HG02571 (cell line): ENCODE data around the gene PTPRT.

Source experiments
- ATAC-seq: cut with Tn5 transposase; IDR thresholded peaks from one replicate; pipeline ENCODE4 v1.9.1; 2021; ENCODE audit warnings: mild to moderate bottlenecking, moderate library complexity; ENCODE audit not compliant: unreplicated experiment

PTPRT gene

DNA sequence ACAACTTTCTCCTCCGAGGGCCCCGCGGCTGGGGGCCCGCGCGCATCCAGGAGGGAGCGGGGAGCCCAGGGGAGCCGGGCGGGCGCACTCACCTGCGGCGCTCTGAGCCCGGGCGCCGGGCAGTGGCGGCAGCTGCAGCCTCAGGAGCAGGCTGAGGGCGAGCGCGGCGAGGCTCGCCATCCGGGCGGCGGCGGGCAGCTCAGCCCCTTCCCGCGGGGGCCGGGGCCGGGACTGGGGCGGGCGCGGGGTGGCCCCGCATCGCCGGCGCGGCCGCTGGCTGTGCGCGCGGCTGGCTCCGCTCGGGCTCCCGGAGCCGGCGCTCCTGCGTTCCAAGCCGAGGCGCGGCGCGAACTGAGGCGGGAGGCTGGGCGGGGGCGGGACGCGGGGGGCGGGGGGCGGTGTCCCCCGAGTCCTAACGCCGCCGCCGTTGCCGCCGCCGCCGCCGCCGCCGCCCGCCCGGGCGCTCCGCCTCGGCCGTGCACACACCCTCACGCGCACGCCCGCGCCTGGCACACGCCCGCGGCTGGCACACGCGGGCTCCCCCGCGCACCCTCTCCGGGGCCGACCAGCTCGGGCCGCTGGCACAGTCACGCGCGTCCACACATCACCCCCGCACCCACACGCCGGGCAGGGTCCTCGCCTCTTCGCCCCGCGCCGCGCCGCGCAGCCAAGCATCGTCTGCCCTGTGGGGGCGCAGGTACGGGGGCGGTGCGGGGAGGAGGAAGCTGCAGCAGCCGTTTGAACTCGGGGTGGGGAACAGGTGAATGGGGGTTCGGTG is at the start of gene PTPRT:
Gene PTPRT, minus strand, starts transcription at position 353 of the 778 bp plus-strand sequence. Its CDS starts 173 bp downstream, at position 180.
- ATAC-seq, result no peak

GRCh38 chr20:43238833-43239232 is 49.1 kb upstream of the PTPRT start:
- ATAC-seq, result no peak

- no peak for ATAC-seq
Measured at GRCh38 chr20:43238266-43238665, 48.6 kb upstream of the PTPRT start.

DNA sequence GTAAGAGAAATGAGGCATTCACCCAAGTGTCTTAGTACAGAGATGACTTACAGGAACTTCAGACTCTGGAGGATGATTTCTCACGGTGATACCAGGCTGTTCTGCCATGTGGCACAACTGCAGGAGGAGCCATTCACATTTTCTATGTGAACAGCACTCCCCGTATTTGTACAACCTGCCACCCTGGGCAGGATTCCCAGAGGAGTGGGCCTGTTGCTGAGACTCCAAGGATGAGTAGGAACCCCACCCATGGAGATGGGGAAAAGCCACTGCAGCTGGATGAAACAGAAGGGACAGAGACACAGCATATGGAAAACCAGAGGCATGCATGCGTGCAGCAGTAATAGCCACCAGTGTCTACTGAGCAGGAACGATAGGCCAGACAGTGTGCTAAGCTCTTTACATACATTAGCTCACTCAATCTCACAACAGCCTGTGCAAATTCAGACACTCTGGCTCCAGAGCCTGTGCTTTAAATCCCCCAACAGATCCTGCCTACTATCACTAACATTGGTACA is 48.0 kb upstream of the PTPRT start:
- ATAC-seq, result no peak

- ATAC-seq, result no peak
Measured at GRCh38 chr20:43235998-43236397, 46.3 kb upstream of the PTPRT start.

DNA sequence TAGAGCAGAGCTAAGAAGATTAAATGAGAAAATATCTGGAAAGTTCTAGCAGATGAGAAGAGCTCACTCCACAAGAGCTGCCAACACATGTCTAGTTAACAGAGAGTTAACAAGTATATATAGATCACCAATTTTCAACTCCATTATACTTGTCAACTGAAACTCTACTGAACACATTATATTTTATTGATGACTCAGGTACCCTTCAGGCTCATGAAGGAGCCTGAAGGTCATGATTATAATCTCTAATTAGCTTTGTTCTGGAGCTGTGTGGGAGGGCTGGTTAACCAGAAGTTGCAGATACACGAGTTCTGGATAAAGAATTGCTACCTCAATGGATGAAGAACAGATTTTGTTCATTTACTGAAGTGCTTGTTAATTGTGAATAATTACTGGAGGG is 42.1 kb upstream of the PTPRT start:
- no peak for ATAC-seq

GRCh38 chr20:43229696-43230095 is 40.0 kb upstream of the PTPRT start:
- no peak for ATAC-seq

- no peak for ATAC-seq
Measured at GRCh38 chr20:43220612-43221011, 30.9 kb upstream of the PTPRT start.

DNA sequence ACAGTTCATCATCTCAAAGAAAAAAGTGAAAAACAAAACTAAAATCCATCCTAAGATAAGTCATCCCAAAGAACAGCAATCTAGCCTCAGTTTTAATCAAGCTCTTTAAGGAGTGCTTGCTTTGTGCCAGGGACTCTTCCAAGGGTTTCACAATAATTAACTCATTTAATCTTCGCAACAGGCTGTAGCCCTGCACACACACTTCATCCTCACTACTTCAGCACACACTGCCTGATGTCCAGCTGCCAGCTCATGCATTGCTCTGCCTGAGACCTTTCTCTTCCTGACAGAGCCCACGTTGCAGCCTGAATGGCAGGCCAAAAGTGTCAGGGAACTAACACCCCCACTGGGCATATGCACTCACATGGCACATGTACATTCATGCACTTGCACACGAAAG is 21.2 kb upstream of the PTPRT start:
- ATAC-seq, result no peak

- no peak for ATAC-seq
Measured at GRCh38 chr20:43209831-43210230, 20.1 kb upstream of the PTPRT start.

GRCh38 chr20:43205699-43206098 is 16.0 kb upstream of the PTPRT start:
- no peak for ATAC-seq

DNA sequence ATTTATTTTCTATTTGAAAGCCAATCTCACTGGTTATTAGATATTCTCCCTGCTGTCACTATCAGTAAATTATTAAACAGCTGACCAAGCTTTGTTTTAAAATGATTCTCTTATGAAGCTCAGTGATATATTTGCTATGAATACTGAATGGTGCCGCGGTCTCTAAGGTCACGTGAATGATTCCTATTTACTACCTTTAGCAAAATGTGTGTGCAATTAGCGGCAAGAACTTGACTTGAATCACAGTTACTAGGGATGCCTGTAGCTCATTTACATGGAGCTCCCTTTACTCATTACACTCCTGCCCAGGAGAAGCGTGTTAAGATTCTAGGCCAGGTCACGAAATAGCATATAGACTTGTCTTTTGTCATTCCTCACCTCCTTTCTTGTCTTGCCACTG is 12.4 kb upstream of the PTPRT start:
- ATAC-seq, result no peak

- no peak for ATAC-seq
Measured at GRCh38 chr20:43198607-43199006, 8.9 kb upstream of the PTPRT start.

DNA sequence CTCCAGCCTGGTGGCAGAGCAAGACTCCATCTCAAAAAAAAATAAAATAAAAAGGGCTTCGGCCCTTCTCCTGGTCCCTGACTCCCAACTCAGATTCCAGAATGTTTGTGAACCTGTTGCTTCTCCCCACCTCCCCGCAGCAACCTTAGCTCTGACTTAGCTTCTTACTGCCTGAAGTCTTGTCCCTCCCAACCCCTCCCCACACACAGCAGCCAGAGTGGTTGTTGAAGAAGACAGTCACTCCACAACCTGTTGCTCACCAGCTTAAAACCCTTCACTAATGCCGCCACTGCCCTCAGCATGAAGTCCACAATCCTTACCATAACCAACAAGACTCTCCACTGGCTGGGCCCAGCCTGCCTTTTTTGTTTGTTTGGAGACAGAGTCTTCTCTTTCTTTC is 6.5 kb upstream of the PTPRT start:
- no peak for ATAC-seq

- ATAC-seq, result no peak
Measured at GRCh38 chr20:43194137-43194536, 4.4 kb upstream of the PTPRT start.

DNA sequence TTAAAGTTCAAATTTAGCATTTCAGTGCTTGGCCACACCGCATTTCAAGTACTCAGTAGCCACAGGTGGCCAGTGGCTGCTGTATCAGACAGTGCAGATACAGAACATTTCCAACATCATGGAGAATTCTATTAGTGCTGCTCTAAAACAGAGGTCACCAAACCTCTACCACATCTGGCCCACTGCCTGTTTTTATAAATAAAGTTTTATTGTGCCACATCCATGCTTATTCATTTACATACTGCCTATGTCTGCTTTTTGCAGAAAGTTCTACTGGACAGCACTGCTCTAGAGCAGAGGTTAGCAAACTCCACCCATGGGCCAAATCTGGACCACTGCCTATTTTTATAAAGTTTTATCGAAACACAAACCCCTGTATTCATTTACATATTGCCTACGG is 3.7 kb upstream of the PTPRT start:
- no peak for ATAC-seq

- ATAC-seq, result no peak
Measured at GRCh38 chr20:43191946-43192863, 2.5 kb upstream of the PTPRT start.

DNA sequence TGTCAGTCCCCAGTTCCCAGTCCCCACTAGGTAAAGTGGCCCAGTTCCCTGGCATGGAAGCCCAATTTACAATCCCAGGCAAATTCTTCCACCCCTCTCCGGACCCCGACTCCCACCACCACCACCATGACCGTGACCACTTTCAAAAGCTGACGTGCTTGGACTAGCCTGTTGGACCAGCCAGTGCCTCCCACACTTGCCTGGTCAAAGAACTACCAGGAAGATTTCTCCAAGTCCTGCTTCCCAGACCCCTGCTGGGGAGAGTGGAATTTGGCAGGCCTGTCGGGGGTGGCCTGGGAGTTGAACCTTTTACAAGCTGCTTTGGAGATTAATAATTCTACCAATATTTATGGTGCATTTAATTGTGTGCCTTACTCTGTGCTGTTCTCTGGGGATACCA is 1.4 kb upstream of the PTPRT start:
- no peak for ATAC-seq

GRCh38 chr20:43190332-43190953 is 737 bp upstream of the PTPRT start:
- no peak for ATAC-seq

GRCh38 chr20:43188861-43189553 is 699 bp downstream of the PTPRT start:
- ATAC-seq, result no peak

DNA sequence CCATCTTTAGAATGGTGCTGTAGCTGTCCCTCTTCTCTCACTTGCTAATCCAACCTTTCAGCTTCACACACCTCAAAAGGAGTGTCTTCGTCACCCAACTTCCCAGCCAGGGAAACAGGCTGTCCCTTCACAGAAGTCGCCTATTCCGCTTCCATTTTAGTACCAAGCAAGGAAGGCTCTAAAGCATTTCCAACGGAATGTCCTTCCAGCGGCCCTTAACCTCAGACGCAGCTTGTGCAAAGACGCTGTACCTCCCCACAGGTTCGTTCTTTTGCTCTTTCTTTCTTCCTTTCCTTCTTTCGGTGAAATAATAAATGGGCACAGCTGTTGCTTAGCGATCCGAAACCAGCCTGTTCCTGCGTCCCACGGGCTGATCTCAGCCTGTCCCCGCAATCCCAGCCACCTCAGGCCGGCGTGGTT is 1.5 kb downstream of the PTPRT start:
- no peak for ATAC-seq
